CD4-positive, alpha-beta T cell treated with Interleukin-17A for 4 hours (primary cell): Measurements from ENCODE around the gene GALNT3.

Experiments used
- DNase-seq: peaks from one replicate; pipeline ENCODE4 v3.0.0-alpha.2; 2020; ENCODE audit warnings: mixed read lengths

GALNT3 gene

DNA sequence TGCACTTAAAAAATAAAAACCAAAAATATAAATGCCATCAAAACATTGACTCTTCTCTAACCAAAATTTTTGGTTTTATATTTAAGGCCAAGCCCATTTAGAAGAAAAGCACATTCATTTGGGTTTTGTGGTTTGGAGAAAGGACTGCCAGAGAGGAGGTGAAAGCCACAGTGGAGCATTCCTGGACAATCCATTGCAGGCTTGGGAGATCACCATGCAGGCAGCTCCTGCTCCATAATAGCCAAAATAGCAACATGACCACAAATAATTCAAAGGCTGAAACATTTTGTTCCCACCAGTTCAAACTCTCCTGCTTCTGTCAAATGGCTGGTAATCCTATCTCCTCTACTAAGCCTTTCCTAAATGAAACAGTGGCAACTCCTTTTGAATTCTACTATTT, 73.5 kb downstream of the GALNT3 start:
- DNase-seq: no peak

DNA sequence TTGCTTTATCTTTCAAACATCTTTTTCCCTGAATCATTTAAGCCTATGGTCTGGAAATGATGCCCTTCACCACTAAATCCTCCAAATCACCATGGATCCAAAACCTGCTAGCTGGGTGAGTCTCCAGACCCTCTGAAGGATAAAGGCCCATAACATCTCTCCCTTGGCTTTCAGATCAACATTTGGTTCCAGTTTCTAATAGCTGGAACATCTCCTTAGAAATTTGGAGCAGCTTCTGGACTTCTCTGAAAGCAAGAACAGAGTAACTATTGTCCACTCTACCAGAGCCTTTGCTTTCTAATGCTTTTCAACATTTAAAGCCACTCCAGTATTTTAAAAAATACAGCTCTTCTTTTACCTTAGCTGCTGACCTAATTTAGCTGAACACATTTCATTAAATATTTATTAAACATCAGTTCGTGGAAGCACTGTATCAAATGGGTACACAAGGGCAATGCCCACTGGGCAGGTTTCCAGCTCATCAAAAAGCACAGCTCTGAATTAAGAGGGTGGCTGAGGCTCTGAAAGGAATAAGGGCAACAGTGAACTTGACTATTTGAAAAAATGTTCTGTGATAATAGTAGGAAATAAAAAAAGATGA, 75.3 kb downstream of the GALNT3 start:
- DNase-seq: no peak

DNA sequence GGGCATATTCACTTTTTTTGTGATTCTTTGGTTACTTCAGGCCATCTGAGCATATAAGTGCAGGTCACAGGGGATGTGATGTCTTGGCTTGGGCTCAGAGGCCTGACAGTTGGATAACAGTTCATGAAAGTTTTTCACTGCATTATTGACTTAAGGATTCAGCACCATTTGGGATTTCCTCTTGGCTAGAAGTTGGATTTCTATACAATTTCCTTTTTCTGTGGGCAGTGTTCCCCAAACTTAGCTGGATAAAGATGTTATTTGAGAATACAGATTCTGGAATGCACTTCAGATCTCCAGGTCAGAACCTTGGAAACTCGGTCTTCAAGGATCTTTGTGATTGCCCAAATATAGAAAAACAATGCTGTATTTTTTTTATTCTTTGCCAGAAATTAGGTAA, 78.0 kb downstream of the GALNT3 start:
- no peak for DNase-seq

DNA sequence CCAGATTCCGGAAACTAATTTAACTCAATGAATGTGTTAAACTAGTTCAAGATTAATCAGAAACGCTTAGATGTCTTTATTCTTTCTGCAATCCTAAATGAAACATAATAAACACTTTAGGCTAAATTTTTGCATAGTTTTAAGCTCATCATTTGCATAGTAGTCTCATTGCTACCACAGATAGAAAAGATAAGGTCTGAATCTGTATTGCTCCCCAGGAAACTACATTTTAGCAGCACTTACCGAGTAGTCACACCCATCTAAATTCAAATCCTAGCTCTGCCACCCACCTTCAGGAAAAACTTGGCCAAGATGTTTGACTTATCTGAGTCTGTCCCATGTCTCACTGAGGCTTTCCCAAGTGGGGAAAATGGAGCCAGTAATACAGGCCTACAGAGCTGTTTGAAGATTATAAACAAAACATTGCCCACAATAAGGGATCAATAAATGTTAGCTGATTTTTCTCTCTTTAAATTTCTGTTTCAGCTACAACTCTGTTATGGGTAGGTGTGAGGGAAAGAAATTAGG, 87.0 kb downstream of the GALNT3 start:
- no peak for DNase-seq

DNA sequence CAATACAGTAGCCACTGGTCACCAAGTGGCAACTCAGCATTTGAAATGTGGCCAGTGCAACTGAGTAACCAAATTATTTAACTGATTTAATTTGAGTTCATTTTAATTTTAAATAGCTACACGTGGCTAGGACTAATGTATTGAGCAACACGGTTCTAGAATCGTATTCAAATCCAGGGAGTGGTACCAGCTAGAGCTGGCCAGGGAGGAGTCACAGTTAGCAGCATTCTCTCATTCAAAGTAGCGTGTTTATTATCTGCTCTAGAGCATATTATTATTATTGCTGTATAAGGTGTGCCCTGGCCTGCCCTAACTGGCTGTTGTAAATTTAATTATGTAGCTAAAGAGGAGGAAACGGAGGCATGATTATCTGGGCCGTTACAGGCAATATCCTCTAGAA, 92.9 kb downstream of the GALNT3 start:
- no peak for DNase-seq

DNA sequence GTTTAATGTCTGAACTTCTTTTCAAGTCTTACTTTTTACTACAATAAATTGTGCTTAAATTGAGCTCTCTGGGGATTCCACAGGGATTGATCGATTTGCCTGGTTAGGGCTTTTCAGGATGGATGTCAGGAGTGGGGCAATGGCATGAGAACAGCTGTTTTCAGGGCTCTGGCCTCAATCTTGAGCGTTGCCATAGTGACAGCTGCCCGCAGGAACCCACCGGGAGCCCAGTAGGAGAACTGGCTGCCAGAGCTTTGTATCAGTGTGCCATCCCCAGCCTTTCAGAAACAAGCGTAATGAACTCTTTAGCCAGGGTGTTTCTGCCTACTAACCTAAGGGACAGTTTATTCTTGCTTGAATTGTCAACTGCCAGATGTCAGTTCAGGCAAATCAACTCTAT, 93.5 kb downstream of the GALNT3 start:
- DNase-seq: no peak

DNA sequence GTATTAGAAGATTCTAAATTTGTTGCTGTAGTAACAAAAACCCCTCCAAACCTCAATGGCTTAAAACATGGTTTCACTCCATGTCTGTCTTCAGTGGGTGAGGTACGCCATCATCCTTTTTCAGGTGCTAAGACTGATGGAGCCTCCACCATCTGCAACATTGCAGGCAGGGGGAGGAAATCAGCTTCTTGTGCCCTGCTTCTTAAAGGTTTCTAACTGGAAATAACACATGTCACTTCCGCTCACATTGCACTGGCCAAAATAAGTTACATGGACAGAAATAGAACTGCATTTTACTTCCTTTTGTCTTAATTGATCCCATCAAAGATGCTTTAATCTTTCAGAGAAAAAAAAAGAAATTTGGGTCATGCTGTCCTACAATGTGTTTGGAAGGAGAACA, 94.1 kb downstream of the GALNT3 start:
- DNase-seq: no peak

DNA sequence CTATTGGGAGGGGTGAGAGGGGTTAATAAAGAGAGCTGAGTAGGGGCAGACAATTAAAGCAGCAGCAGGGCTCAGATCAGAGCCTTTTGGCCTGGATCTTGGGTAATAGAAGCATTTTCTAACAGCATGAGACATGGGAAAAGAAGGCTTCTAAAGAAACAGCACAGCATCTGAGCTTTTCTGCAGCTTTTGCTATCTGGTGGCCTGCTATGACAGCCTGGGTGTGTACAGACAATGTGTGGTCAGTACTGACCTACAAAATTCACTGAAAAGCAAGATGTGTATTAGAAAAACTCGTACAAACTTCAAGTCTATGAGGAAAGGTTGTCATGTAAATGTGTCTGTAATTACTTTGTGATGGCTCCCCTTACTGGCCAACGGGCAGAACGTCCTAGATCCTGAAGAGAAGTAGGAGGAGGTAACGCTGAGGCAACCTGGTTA, 95.6 kb downstream of the GALNT3 start:
- no peak for DNase-seq

DNA sequence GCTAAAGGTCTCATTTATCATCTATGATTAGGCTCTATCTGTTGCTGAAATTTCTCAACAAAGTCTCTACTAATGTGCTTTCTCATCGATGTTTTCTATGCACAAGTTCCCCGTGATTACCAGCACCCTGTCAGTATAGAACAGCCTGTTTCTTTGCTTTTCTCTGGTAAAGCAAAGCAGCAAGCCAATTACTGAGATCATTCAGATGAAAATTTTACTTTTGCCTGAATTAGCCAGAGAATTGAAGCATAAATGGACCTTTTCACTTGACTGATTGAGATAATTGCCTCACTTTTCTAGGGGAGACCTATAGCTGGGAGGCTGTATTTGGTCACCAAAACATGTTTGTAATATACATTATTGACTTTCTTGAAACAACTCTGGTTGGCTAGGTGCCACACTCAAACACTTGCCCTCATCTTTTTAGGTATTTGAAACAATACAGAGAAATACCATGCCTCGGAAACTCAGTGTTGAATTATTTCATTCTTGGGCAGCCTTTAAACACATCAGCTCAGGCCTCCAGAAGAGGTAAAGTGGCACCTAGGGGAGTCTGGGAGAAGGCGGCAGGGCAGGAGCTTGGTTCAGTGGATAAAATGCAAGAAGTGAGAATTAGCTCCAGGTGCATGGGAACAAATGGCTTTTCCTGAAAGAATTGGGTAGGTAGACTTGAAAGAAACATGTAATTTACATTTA, 96.2 kb downstream of the GALNT3 start:
- no peak for DNase-seq
